Osteoblast (primary cell): Measurements from ENCODE around the gene SLC6A4. TPM values are rescaled to one million over a fixed set of nuclear protein-coding genes. Genes with fewer than 3 reads are reported as not detected.
A peak's percentile ranks its signal among the peaks of the same experiment; 100 is the strongest.

Experiments
- DNase-seq: peaks from one replicate; pipeline ENCODE4 v3.0.0; 2011; ENCODE audit warnings: low spot score, mixed read lengths; ENCODE audit not compliant: insufficient read length; ENCODE audit errors: missing footprints
- H2AFZ ChIP-seq: 2 replicates; pipeline ENCODE4 v1.6.0; 2011; ENCODE audit warnings: mild to moderate bottlenecking, low read length
- H3K27ac ChIP-seq: 2 replicates; pipeline ENCODE4 v1.5.1; 2011; ENCODE audit warnings: mild to moderate bottlenecking, low read depth, low read length, moderate library complexity
- H3K27me3 ChIP-seq: 2 replicates; pipeline ENCODE4 v1.6.0; 2012; ENCODE audit warnings: mild to moderate bottlenecking, control low read depth, inconsistent platforms, low read length, moderate library complexity; ENCODE audit not compliant: insufficient read depth
- H3K36me3 ChIP-seq: 2 replicates; pipeline ENCODE4 v1.5.1; 2011; ENCODE audit warnings: mild to moderate bottlenecking, low read length, control low read depth, moderate library complexity; ENCODE audit not compliant: insufficient read depth
- H3K4me1 ChIP-seq: 2 replicates; pipeline ENCODE4 v1.5.1; 2011; ENCODE audit warnings: mild to moderate bottlenecking, low read length, control low read depth, moderate library complexity; ENCODE audit not compliant: insufficient read depth
- H3K4me2 ChIP-seq: 2 replicates; pipeline ENCODE4 v1.6.0; 2011; ENCODE audit warnings: mild to moderate bottlenecking, low read length; ENCODE audit not compliant: insufficient read depth
- H3K4me3 ChIP-seq: fragments of 200-600 bp; sonication (generic); 3 replicates; pipeline ENCODE4 v1.5.1; 2012; ENCODE audit warnings: mild to moderate bottlenecking, low read length, inconsistent platforms; ENCODE audit not compliant: insufficient read depth
- H3K79me2 ChIP-seq: 2 replicates; pipeline ENCODE4 v1.6.0; 2012; ENCODE audit warnings: mild to moderate bottlenecking, low read length, control low read depth, inconsistent platforms; ENCODE audit not compliant: insufficient read depth
- H3K9me3 ChIP-seq: 2 replicates; pipeline ENCODE4 v1.5.1; 2011; ENCODE audit warnings: low read depth, low read length, control low read depth
- H4K20me1 ChIP-seq: 2 replicates; pipeline ENCODE4 v1.6.0; 2012; ENCODE audit warnings: mild to moderate bottlenecking, low read length, control low read depth; ENCODE audit not compliant: insufficient read depth
- CTCF ChIP-seq: IDR thresholded peaks from 2 replicates; pipeline ENCODE4 v1.5.1; 2011; ENCODE audit warnings: mild to moderate bottlenecking, low read depth, low read length, moderate library complexity; ENCODE audit errors: extremely low read depth
- total RNA-seq: library from RNA; depleted of rRNA; stranded (reverse); fragments of >200 nt; gene quantifications from 2 replicates; pipeline ENCODE4 v1.2.3, GENCODE V29; 2012

SLC6A4 gene
- total RNA-seq, 1 donor = 0.36 TPM

GRCh38 chr17:30263552-30264333 is 28.2 kb upstream of the SLC6A4 start:
- H3K79me2 ChIP-seq = no peaks in the 10 kb centered on the region
- H4K20me1 ChIP-seq = no peaks in the 10 kb centered on the region
- no peak for TF ChIP-seq CTCF
- H3K36me3 ChIP-seq = peaks cover 39% of the 10 kb centered on the region
- H3K27me3 ChIP-seq = no peaks in the 10 kb centered on the region
- peak overlapping the region; percentile 35 for H3K4me2 ChIP-seq
- peak overlapping the region; percentile 4 for H3K4me3 ChIP-seq
- H2AFZ ChIP-seq = no peak overlapping the region
- H3K27ac ChIP-seq = peak overlapping the region; percentile 81
- no peaks in the 10 kb centered on the region for H3K9me3 ChIP-seq
- peak; percentile 83 for DNase-seq
- peaks cover 29% of the 10 kb centered on the region for H3K4me1 ChIP-seq

- Histone ChIP-seq H3K36me3 (peaks cover 18% of the 10 kb centered on the region), H2AFZ (no peak overlapping the region), H4K20me1 (no peaks in the 10 kb centered on the region), H3K9me3 (no peaks in the 10 kb centered on the region), H3K27me3 (no peaks in the 10 kb centered on the region), H3K4me1 (peaks cover 14% of the 10 kb centered on the region), H3K4me3 (no peak overlapping the region), H3K27ac (peak overlapping the region; percentile 9), H3K79me2 (no peaks in the 10 kb centered on the region), H3K4me2 (no peak overlapping the region)
- TF ChIP-seq CTCF = no peak
- DNase-seq = peak; percentile 69
Observed at GRCh38 chr17:30256756-30257506, 21.4 kb upstream of the SLC6A4 start.

GRCh38 chr17:30254150-30254549 is 18.7 kb upstream of the SLC6A4 start:
- Histone ChIP-seq H2AFZ (no peak overlapping the region), H3K27me3 (no peaks in the 10 kb centered on the region), H4K20me1 (no peaks in the 10 kb centered on the region), H3K4me2 (no peak overlapping the region), H3K4me1 (peaks cover 17% of the 10 kb centered on the region), H3K36me3 (peaks cover 17% of the 10 kb centered on the region), H3K4me3 (no peak overlapping the region), H3K79me2 (no peaks in the 10 kb centered on the region), H3K27ac (no peak overlapping the region), H3K9me3 (no peaks in the 10 kb centered on the region)
- no peak for DNase-seq
- TF ChIP-seq CTCF = no peak

- no peaks in the 10 kb centered on the region for H3K79me2 ChIP-seq
- no peaks in the 10 kb centered on the region for H3K9me3 ChIP-seq
- DNase-seq = no peak
- no peaks in the 10 kb centered on the region for H3K27me3 ChIP-seq
- H3K27ac ChIP-seq = no peak overlapping the region
- peaks cover 19% of the 10 kb centered on the region for H3K36me3 ChIP-seq
- H3K4me2 ChIP-seq = no peak overlapping the region
- TF ChIP-seq CTCF = no peak
- no peak overlapping the region for H3K4me3 ChIP-seq
- peaks cover 14% of the 10 kb centered on the region for H3K4me1 ChIP-seq
- H2AFZ ChIP-seq = no peak overlapping the region
- H4K20me1 ChIP-seq = no peaks in the 10 kb centered on the region
Observed at GRCh38 chr17:30253312-30253711, 17.8 kb upstream of the SLC6A4 start.
